GM21367 (cell line): ENCODE results near the gene OR2L5.

ENCODE experiments used
- ATAC-seq: cut with Tn5 transposase; IDR thresholded peaks from one replicate; pipeline ENCODE4 v1.9.1; 2021; ENCODE audit not compliant: unreplicated experiment

Gene OR2L5

GRCh38 chr1:248013229-248013710, at the start of gene OR2L5:
Gene OR2L5, plus strand, starts transcription at chr1:248013660. Its CDS starts 8,288 bp downstream, at chr1:248021948.
- ATAC-seq, result no peak

- no peak for ATAC-seq
Observed at GRCh38 chr1:247964933-247965332, 48.5 kb upstream of the OR2L5 start, which contains the start of gene OR2AK2. Gene OR2AK2, plus strand, starts transcription at chr1:247965233. Its CDS starts 144 bp downstream, at chr1:247965377.

GRCh38 chr1:247966532-247967204, 46.8 kb upstream of the OR2L5 start:
- ATAC-seq, result peak; percentile 91

GRCh38 chr1:247992986-247993385, 20.5 kb upstream of the OR2L5 start:
- no peak for ATAC-seq

- ATAC-seq, result no peak
Observed at GRCh38 chr1:247998811-247999210, 14.6 kb upstream of the OR2L5 start.

GRCh38 chr1:248000169-248000568, 13.3 kb upstream of the OR2L5 start:
- no peak for ATAC-seq

GRCh38 chr1:248007778-248008177, 5.7 kb upstream of the OR2L5 start:
- ATAC-seq, result no peak

GRCh38 chr1:248009681-248010080, 3.8 kb upstream of the OR2L5 start:
- no peak for ATAC-seq

GRCh38 chr1:248015803-248016202, 2.3 kb downstream of the OR2L5 start:
- no peak for ATAC-seq

GRCh38 chr1:248029770-248030169, 16.3 kb downstream of the OR2L5 start, which contains the start of gene OR2L2:
Gene OR2L2, plus strand, starts transcription at chr1:248030070. Its CDS starts 8,198 bp downstream, at chr1:248038268.
- no peak for ATAC-seq

GRCh38 chr1:248045209-248045608, 31.7 kb downstream of the OR2L5 start:
- ATAC-seq, result no peak

GRCh38 chr1:248046536-248046935, 33.1 kb downstream of the OR2L5 start, which contains the start of gene OR2L3:
Gene OR2L3, plus strand, starts transcription at chr1:248046836. Its CDS starts 13,846 bp downstream, at chr1:248060682.
- ATAC-seq, result no peak

GRCh38 chr1:248047008-248047407, 33.5 kb downstream of the OR2L5 start:
- no peak for ATAC-seq

GRCh38 chr1:248054671-248055070, 41.2 kb downstream of the OR2L5 start:
- no peak for ATAC-seq

- no peak for ATAC-seq
Observed at GRCh38 chr1:248055261-248055660, 41.8 kb downstream of the OR2L5 start.

GRCh38 chr1:248065071-248065470, 51.6 kb downstream of the OR2L5 start:
- no peak for ATAC-seq

GRCh38 chr1:248065604-248066003, 52.1 kb downstream of the OR2L5 start:
- ATAC-seq, result no peak
